Neutrophil (primary cell): Measurements from ENCODE around the gene SLC25A21.
"Not testable (repeated sequence)": the region's sequence is repeated elsewhere in the genome, so short reads cannot be mapped to it uniquely, and the experiment has no call there.

Experiments used
- H3K27ac ChIP-seq: fragments of 200-600 bp; sonication (generic); 2 replicates; pipeline ENCODE4 v1.5.1; 2016; ENCODE audit warnings: mild to moderate bottlenecking, moderate library complexity
- H3K27me3 ChIP-seq: fragments of 200-600 bp; sonication (generic); 2 replicates; pipeline ENCODE4 v1.6.0; 2016; ENCODE audit warnings: mild to moderate bottlenecking
- H3K36me3 ChIP-seq: fragments of 200-600 bp; sonication (generic); 2 replicates; pipeline ENCODE4 v1.5.1; 2017
- H3K4me1 ChIP-seq, 2 experiments: fragments of 200-600 bp in 1 of 2; sonication (generic) in 1 of 2; 1 replicate in 1 of 2; 2 replicates in 1 of 2; pipeline versions ENCODE4 v1.5.1 to v1.6.1; 2013 to 2016; ENCODE audit warnings: low read depth in 1 of 2, low read length in 1 of 2, mild to moderate bottlenecking in 1 of 2, moderate library complexity in 1 of 2; ENCODE audit not compliant: control insufficient read depth in 1 of 2, insufficient read depth in 1 of 2
- H3K4me3 ChIP-seq, 2 experiments: fragments of 200-600 bp in 1 of 2; sonication (generic) in 1 of 2; 1 replicate in 1 of 2; 2 replicates in 1 of 2; pipeline ENCODE4 v1.5.1; 2013 to 2016; ENCODE audit warnings: low read depth in 1 of 2, low read length in 1 of 2, mild to moderate bottlenecking in 1 of 2, moderate library complexity in 1 of 2
- H3K9me3 ChIP-seq: fragments of 200-600 bp; sonication (generic); 2 replicates; pipeline ENCODE4 v1.5.1; 2016
- CTCF ChIP-seq: fragments of 200-600 bp; sonication (generic); IDR thresholded peaks from 2 replicates; pipeline ENCODE4 v1.5.1; 2016; ENCODE audit warnings: antibody characterized with exemption

Gene SLC25A21

GRCh38 chr14:37197421-37198272 is 25.2 kb upstream of the SLC25A21 start, which contains the start of gene MIPOL1:
Gene MIPOL1 (plus strand): TSS chr14:37197937. CDS start chr14:37247889, 49,952 bp downstream.
- no peaks in the 10 kb centered on the region for H3K36me3 ChIP-seq
- H3K9me3 ChIP-seq: no peaks in the 10 kb centered on the region
- H3K4me3 ChIP-seq: peak within 1 kb of the TSS in 1 of 2 experiments; percentile 17
- TF ChIP-seq CTCF: no peak
- no peak within 1 kb of the TSS for H3K27ac ChIP-seq
- H3K4me1 ChIP-seq: no peaks in the 10 kb centered on the region
- H3K27me3 ChIP-seq: peaks cover 42% of the 10 kb centered on the region

GRCh38 chr14:37196604-37197420 is 24.4 kb upstream of the SLC25A21 start:
- Histone ChIP-seq H3K27me3 (peaks cover 42% of the 10 kb centered on the region), H3K27ac (no peak overlapping the region), H3K36me3 (no peaks in the 10 kb centered on the region), H3K4me1 (no peaks in the 10 kb centered on the region), H3K4me3 (no peak overlapping the region), H3K9me3 (no peaks in the 10 kb centered on the region)
- no peak for TF ChIP-seq CTCF

GRCh38 chr14:37195327-37195726 is 22.9 kb upstream of the SLC25A21 start:
- H3K4me1 ChIP-seq: no peaks in the 10 kb centered on the region
- peaks cover 42% of the 10 kb centered on the region for H3K27me3 ChIP-seq
- no peak overlapping the region for H3K4me3 ChIP-seq
- no peak overlapping the region for H3K27ac ChIP-seq
- no peaks in the 10 kb centered on the region for H3K9me3 ChIP-seq
- TF ChIP-seq CTCF: no peak
- H3K36me3 ChIP-seq: no peaks in the 10 kb centered on the region

- Histone ChIP-seq H3K27me3 (peaks cover 39% of the 10 kb centered on the region), H3K4me1 (no peaks in the 10 kb centered on the region), H3K27ac (no peak overlapping the region), H3K36me3 (no peaks in the 10 kb centered on the region), H3K9me3 (no peaks in the 10 kb centered on the region), H3K4me3 (no peak overlapping the region)
- no peak for TF ChIP-seq CTCF
Measured at GRCh38 chr14:37194698-37195097, 22.3 kb upstream of the SLC25A21 start.

GRCh38 chr14:37189733-37190132 is 17.3 kb upstream of the SLC25A21 start:
- not testable (repeated sequence) for H3K27ac ChIP-seq, H3K9me3 ChIP-seq, H3K4me1 ChIP-seq, H3K36me3 ChIP-seq, H3K27me3 ChIP-seq, H3K4me3 ChIP-seq

- H3K4me1 ChIP-seq, H3K9me3 ChIP-seq, H3K27me3 ChIP-seq, H3K36me3 ChIP-seq, H3K4me3 ChIP-seq, H3K27ac ChIP-seq: not testable (repeated sequence)
Measured at GRCh38 chr14:37187840-37188577, 15.6 kb upstream of the SLC25A21 start.
